DMS153 (cell line): ENCODE data around the gene SPSB2.
A peak's percentile ranks its signal among the peaks of the same experiment; 100 is the strongest.
"Not testable (repeated sequence)": the region's sequence is repeated elsewhere in the genome, so short reads cannot be mapped to it uniquely, and the experiment has no call there.

Experiments used
- DNase-seq: peaks from one replicate; lab custom pipeline; 2025; lab: John Stamatoyannopoulos, UW

SPSB2 gene

GRCh38 chr12:6873094-6874014 lies at the start of gene SPSB2:
Gene SPSB2, minus strand, starts transcription at chr12:6873303. Its CDS starts 402 bp downstream, at chr12:6872901.
- DNase-seq, result peak; percentile 93

GRCh38 chr12:6921996-6922946 lies 49.2 kb upstream of the SPSB2 start:
- DNase-seq, result no peak

- DNase-seq, result no peak
Measured at GRCh38 chr12:6921539-6921938, 48.4 kb upstream of the SPSB2 start.

GRCh38 chr12:6919588-6919987 lies 46.5 kb upstream of the SPSB2 start:
- DNase-seq, result no peak

GRCh38 chr12:6917491-6918231 lies 44.6 kb upstream of the SPSB2 start:
- no peak for DNase-seq

- DNase-seq, result no peak
Measured at GRCh38 chr12:6916426-6917200, 43.5 kb upstream of the SPSB2 start.

- no peak for DNase-seq
Measured at GRCh38 chr12:6915789-6916285, 42.7 kb upstream of the SPSB2 start.

GRCh38 chr12:6914947-6915788 lies 42.1 kb upstream of the SPSB2 start:
- DNase-seq, result peak; percentile 35

GRCh38 chr12:6914246-6914946 lies 41.3 kb upstream of the SPSB2 start, which contains the start of gene ENO2:
Gene ENO2, plus strand, starts transcription at chr12:6914580. Its CDS starts 1,253 bp downstream, at chr12:6915833.
- no peak for DNase-seq

GRCh38 chr12:6912164-6912935 lies 39.2 kb upstream of the SPSB2 start:
- DNase-seq, result no peak

- no peak for DNase-seq
Measured at GRCh38 chr12:6909421-6910145, 36.5 kb upstream of the SPSB2 start.

- not testable (repeated sequence) for DNase-seq
Measured at GRCh38 chr12:6908141-6908540, 35.0 kb upstream of the SPSB2 start.

- no peak for DNase-seq
Measured at GRCh38 chr12:6905414-6906040, 32.4 kb upstream of the SPSB2 start.

GRCh38 chr12:6904280-6905276 lies 31.5 kb upstream of the SPSB2 start, which contains the start of gene LRRC23:
Gene LRRC23, plus strand, starts transcription at chr12:6904822. Its CDS starts 812 bp downstream, at chr12:6905634.
- DNase-seq, result peak; percentile 97

- DNase-seq, result no peak
Measured at GRCh38 chr12:6903722-6904121, 30.6 kb upstream of the SPSB2 start.

- no peak for DNase-seq
Measured at GRCh38 chr12:6902448-6902847, 29.3 kb upstream of the SPSB2 start.
